Renal cortical epithelial cell (primary cell): ENCODE results near the gene HAUS6. TPM values are rescaled to one million over a fixed set of nuclear protein-coding genes. Genes with fewer than 3 reads are reported as not detected.
A peak's percentile ranks its signal among the peaks of the same experiment; 100 is the strongest.
"Not testable (repeated sequence)": the region's sequence is repeated elsewhere in the genome, so short reads cannot be mapped to it uniquely, and the experiment has no call there.

Experiments
- DNase-seq: peaks from one replicate; pipeline ENCODE4 v3.0.0-alpha.2; 2011; ENCODE audit warnings: low read depth
- total RNA-seq: library from RNA; depleted of rRNA; stranded (reverse); fragments of >200 nt; gene quantifications from 2 replicates; pipeline ENCODE4 v1.2.3, GENCODE V29; 2014

Gene HAUS6, protein sequence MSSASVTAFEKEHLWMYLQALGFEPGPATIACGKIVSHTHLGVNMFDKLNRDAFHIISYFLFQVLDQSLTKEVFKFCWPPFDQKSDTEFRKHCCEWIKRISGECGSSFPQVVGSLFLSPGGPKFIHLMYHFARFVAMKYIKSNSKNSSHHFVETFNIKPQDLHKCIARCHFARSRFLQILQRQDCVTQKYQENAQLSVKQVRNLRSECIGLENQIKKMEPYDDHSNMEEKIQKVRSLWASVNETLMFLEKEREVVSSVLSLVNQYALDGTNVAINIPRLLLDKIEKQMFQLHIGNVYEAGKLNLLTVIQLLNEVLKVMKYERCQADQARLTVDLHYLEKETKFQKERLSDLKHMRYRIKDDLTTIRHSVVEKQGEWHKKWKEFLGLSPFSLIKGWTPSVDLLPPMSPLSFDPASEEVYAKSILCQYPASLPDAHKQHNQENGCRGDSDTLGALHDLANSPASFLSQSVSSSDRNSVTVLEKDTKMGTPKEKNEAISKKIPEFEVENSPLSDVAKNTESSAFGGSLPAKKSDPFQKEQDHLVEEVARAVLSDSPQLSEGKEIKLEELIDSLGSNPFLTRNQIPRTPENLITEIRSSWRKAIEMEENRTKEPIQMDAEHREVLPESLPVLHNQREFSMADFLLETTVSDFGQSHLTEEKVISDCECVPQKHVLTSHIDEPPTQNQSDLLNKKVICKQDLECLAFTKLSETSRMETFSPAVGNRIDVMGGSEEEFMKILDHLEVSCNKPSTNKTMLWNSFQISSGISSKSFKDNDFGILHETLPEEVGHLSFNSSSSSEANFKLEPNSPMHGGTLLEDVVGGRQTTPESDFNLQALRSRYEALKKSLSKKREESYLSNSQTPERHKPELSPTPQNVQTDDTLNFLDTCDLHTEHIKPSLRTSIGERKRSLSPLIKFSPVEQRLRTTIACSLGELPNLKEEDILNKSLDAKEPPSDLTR
- 19.6 and 29.0 TPM in 2 replicates for total RNA-seq

DNA sequence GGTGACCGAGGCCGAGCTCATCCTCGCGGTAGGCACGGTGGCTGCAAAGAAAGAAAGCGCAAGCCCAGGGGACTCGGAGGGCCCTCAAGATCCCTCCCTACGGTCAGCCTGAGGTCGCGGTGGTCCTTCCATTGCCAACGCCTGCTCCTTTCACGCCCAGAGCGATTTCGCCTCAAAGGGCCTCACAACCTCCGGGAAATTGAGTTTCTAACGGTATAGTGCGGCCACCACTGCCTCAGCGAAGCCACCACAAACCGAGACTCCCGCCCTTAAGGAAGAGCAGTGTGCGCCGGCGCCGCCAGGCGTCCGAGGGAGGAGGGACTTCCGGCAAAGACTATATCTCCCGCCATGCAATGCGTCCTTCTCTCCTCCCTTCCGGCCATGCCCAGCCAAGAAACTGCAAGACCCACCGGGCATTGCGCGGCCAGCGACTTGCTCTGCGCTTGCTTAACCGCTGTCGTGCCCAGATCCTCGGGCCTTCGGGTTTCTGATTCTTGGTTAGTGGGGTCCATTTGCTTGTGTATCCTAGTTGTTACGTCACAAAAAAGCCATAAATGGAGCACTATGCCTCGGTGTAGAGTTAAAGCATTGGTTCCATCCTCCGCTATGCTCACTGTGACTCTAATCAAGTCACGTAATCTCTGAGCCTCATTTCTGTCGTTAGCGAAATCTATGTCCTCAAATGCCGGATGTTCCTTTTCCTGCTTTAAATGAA lies at the start of gene HAUS6:
Gene HAUS6 (minus strand): TSS at position 274 of the 715 bp plus-strand sequence. CDS start 253 bp downstream, at position 21.
- DNase-seq: peak; percentile 95

GRCh38 chr9:19152160-19152498 lies 49.4 kb upstream of the HAUS6 start:
- DNase-seq: not testable (repeated sequence)

DNA sequence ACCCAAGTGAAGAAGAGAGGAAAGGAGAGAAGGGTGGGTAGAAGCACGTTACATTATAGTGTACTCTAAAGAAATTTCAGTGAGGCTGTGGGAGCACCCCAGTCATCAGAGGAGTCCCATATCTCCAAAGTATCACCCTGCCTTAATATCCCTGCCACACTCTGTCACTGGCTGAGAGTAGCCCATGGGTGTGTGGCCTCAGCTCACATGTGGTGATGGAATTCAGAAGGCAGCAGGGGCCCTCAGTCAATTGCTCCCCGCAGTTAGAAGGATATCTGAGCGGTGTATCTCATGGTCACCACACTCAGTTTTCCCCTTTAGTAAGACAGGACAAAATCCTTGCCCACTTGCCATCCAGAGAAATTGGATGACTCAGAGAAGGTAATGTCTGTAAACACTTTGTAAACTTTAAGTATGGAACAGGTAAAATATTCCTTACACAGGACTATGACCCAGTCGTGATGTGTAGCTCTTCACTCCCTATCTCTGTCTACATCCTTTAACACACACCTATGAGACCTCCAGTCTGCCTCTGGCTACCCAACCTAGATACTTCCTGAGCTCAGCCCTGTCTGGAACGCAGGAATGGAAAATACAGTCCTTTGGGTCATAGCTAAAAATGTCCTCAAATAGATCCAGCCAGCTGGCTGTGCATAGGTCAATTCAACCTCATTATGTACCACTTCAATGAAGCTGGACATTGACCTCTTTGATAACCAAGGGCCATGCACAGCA lies 48.9 kb upstream of the HAUS6 start:
- peak; percentile 56 for DNase-seq

DNA sequence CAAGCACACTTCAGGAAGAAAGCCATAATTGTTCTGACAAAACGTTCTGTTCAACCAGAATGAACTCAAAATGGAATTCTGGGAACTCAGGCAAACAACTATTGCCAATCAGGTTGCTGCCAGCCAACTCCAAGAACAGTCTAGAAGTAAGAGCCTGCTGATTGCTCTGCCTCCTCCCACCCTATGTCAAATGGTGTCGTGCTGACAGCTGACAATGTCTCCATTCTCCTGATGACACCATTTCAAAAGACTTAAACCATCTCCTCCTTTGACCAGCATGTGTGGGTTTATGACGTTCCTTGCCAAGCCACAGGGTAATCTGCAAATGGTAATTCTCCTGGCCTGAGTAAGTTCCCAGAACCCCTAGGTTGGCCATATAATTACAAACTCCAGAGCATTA lies 46.5 kb upstream of the HAUS6 start:
- peak; percentile 64 for DNase-seq

DNA sequence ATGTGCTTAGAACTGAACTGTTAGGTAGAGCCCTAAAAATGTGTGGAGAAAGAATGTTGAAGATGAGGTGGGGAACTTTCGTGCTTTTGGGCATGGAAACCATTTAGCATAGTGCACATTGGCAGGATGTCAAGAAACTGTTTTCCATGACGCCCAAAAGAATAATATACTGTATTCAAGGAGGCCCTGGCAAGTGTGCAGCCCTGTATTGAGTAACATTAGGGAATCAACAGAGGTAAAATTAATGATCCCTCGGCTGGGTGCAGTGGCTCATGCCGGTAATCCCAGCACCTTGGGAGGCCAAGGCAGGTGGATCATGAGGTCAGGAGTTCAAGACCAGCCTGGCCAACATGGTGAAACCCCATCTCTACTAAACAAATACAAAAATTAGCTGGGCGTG lies 45.5 kb upstream of the HAUS6 start:
- DNase-seq: peak; percentile 56

DNA sequence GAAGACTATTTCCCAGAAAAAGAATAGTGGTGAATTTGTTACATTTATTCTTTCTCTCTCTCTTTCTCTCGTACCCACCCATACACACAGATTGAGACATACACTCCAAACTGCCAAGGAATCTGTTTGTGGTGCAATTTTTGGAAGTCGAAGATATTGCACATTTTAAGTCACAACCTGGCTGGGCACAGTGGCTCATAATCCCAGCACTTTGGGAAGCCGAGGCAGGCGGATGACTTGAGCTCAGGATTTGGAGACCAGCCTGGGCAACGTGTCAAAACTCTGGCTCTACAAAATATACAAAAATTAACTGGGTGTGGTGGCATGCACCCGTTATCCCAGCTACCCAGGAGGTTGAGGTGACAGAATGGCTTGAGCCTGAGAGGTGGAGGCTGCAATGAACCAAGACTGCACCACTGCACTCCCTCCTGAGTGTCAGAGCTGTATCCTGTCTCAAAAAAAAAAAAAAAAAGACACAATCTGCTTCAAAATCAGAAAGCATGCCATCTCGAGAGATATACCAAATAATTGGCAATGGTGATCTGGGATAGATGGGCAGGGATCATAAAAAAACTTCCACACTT lies 43.8 kb upstream of the HAUS6 start:
- DNase-seq: no peak

DNA sequence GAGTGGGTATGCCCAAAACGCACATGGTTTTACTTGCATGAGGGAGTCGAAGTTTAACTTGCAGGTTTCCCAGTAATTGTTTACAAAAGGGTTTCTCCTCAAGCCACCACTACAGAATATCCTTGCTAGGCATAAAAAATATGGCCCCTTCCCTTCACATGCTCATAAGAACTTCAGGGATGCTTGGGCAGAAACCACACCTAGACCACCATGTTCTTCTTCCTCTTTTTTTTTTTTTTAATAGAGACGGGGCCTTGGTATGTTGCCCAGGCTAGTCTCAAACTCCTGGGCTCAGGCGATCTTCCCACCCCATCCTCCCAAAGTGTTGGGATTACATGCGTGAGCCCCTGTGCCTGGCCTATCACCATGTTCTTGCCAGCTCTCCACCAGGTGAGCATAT lies 43.2 kb upstream of the HAUS6 start:
- no peak for DNase-seq

- DNase-seq: no peak
Observed at GRCh38 chr9:19140259-19140658, 37.6 kb upstream of the HAUS6 start.

DNA sequence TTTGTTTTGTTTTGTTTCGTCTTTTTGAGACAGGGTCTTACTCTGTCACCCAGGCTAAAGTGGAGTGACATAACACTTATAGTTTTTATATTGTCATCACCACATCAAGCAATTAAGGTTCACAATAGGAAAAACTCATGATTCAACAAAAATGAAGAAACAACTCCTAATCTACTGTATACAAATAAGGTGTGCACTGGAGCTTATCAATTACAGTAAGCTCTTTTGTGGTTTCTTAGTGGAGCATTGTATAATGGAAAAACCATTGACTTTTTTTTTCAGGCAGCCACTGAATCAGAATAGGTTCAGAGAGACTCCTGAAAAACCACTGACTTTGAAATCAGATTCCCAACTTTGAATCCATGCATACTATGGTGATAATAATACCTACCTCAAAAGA lies 35.4 kb upstream of the HAUS6 start:
- peak; percentile 80 for DNase-seq

- peak; percentile 92 for DNase-seq
Observed at GRCh38 chr9:19137282-19137681, 34.6 kb upstream of the HAUS6 start.

DNA sequence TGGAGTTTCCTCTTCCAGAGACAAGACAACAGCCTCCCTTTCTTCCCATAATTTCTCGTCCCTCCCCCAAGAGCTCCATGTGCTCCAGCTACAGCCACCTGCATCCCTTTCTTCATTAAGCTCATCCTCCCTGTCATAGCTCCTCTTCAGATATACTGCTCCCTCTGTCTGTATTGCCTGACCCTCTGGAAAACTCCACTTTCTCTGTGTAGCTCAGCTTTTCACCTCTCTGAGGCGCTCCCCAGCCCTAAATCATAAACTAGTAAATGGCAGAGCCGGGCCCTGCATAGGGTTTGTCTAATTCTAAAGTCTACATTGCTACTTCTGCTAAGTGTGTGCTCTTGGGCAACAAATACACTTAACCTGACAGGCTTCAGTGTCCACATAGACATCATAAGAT lies 33.4 kb upstream of the HAUS6 start:
- no peak for DNase-seq

DNA sequence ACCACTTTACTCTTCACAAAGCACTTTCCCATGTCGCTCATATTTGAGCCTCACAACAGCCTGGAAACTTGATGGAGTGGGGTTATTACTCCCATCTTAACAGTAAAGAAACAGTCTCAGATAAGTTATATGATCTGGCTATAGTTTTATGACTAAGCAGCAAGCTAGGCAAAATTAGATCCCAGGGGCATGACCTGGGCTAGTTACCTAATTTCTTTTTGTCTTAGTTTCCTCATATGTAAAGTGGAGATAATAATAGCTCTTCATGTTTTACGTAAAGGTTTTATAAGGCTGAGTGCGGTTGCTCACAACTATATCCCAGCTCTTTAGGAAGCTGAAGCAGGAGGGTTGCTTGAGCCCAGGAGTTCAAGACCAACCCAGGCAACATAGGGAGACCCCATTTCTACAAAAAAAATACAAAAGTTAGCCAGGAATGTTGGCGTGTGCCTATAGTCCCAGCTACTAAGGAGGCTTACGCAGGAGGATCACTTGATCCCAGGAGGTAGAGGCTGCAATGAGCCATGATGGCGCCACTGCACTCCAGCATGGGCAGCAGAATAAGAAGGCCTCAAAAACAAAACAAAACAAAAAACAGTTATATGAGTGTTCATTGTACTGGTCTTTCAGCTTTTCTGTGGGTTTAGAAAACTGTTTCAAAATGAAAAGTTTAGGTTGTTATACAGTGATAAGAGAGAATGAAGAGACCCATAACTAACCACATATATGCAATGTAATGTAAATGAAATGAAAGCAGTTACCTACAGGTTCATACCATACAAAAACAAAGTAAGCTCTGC lies 31.0 kb upstream of the HAUS6 start:
- no peak for DNase-seq

GRCh38 chr9:19130436-19130835 lies 27.7 kb upstream of the HAUS6 start:
- no peak for DNase-seq

DNA sequence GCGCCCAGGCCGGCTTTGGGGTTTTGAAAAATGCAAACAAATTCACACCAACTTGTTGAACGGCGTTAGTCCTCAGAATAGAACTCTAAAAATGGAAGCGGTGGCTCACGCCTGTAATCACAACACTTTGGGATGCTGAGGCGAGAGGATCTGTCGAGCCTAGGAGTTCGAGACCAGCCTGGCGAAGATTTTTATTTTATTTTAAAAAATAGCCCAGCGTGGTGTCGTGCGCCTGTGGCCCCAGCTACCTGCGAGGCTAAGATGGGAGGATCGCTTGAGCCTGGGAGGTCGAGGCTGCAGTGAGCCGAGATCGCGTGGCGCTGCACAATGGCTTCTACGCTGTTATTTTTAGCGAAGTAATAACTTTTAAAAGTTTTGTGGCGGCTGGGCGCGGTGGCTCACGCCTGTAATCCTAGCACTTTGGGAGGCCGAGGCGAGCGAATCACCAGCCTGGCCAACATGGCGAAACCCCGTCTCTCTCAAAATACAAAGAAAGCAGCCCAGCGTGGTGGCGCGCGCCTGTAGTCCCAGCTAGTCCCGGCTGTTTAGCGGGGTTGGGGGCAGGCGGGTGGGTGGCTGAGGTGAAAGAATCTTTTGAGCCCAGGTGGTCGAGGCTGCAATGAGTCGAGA lies 25.3 kb upstream of the HAUS6 start:
- no peak for DNase-seq

DNA sequence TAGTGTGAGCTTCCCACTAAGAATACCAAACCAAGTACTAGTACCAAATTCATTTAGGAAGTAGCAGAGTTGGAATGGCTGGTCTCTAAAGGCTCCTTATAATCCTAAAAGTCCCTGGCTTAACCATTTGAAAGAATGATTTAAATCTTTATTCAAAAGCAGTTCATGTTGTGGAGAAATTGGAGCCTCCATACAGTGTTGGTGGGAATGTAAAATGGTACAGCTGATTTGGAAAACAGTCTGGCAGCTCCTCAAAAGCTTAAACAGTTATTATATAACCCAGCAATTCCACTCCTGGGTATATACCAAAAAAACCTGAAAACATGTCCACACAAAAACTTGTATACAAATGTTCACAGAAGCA lies 21.7 kb upstream of the HAUS6 start:
- no peak for DNase-seq

DNA sequence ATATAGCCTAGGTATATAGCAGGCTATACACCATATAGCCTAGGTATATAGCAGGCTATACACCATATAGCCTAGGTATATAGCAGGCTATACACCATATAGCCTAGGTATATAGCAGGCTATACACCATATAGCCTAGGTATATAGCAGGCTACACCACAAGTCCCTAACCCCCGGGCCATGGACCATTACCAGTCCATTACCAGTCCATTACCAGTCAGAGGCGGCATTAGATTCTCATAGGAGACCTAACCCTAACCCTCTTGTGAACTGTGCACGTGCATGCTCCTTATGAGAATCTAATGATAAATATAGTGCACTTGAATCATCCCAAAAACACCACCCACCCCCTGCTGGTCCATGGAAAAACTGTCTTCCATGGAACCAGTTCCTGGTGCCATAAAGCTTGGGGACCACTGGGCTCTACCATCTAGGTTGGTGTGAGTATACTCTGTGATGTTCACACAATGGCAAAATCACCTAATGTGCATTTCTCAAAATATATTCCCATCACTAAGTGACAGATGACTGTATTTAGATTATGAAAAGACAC lies 19.9 kb upstream of the HAUS6 start:
- no peak for DNase-seq

DNA sequence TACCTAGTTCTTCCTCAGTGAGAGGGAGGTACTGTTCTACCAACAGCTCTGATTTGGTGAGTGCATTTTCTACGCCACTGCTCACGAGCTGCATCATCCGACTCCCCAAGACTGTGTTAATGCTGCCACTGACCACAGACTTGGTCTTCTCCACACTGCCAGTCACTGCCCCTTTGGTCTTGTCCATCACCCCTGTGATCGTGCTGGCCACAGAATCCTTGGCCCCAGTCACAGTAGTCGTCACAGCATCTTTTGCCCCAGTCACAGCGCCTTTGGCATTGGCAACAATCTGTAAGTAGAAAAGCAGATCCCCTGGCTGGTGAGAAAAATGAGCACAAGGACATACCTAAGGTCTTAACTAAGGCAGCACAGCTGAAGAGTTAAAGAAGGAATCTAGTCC lies 18.2 kb upstream of the HAUS6 start:
- DNase-seq: no peak

DNA sequence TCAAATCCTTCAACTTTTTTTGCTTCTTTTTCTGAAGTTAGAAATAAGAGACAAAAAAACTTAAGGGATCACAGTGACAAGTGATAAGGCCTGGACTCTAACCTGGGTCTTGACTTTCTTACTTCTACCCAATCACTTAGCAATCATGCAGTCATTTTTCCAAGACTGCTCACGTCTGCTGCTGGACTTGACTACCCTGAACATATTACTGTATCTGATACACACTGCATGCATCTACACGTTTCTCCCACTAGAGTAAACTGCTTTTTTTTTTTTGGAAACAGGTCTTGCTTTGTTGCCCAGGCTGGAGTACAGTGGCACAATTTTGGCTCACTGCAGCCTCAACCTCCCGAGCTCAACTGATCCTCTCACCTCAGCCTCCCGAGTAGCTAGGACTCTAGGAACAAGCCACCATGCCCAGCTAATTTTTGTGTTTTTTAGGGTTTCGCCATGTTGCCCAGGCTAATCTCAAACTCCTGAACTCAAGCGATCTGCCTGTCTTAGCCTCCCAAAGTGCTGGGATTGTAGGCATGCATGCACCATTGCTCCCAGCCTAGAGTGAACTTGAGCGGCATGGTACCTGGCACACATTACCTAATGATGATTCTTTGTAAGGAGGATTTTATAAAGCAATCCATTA lies 17.2 kb upstream of the HAUS6 start:
- DNase-seq: no peak

DNA sequence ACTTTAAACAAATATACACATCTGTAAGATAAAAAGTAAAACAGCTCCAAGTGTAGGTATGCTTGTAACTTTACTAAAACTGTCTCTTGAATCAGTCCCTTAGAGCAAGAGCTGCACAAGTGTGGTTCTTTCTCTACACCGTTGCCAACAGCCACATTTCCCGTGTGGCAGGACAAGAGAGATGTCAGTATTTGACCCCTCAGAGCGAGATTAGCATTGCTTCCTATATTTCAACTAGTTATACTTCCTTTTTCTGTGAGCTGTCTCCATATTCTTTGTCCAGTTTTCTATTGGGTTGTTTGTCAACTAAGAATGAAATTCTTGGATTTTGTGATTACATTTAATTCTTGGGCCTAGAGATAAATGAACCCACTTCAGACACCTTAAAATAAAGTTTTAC lies 16.5 kb upstream of the HAUS6 start:
- no peak for DNase-seq
